Left forelimb (tissue), 1 donor: ENCODE data around the gene SPDEF.

ENCODE experiments used
- DNase-seq: peaks from one replicate; pipeline ENCODE4 v3.0.0-alpha.2; 2018; ENCODE audit warnings: low spot score

The SPDEF gene

DNA sequence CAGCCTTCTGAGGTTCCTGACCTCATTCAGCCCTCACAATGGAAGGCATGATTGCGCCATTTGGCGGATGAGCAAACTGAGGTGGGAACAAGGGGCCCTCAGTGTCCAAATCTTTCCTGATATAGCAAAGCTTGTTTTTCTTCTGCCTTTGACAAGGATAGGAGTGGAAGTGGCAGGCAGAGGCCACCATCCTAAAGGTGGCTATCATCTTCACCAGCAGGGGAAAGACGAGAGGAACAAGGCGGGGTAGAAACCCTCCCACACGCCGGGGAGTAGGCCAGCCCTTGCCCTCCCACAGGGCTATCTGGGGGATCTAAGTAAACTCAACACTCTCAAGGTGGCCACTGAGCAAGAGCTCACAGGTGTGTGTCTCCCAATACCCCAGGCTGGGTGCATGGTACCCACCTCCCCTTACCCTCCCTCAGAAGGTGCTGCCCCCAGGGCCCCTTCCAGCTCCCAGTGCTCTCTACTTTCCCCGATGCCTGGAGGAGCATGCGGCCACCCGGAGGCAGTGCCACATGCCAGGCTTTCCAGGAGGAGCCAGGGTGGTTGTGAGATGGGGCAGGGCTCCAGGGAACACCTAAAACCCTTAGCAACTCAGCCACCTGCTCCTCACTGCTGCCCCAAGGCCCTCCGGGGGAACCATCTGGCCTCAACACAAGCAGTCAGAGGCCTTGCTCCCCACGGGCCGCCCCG lies 11.2 kb downstream of the SPDEF start:
- DNase-seq: no peak

DNA sequence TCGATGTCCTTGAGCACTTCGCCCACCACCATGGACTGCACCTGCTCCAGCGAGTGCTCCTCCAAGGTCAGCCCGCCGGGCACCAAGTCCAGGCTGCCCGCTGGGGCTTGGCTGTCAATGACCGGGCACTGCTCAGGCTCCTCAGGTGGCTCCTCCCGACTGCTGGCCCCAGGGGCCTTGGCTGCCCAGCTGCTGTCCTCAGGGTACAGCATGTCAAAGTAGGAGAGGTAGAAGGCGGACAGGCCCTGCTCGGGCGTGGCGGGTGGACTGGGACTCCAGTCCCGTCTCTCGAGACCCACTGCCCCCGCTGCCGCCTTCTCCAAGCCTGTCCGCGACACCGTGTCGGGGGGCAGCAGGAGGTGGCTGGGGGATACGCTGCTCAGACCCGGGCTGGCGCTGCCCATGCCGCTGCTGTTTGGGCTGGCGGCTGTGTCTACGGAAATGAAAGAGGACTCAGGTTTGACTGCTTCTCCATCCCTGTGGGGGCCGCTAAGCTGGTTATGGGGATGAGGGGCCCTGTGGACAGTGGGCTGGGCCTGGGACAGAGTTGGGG lies 12.0 kb downstream of the SPDEF start:
- DNase-seq: no peak

- no peak for DNase-seq
These were observed 12.7 kb downstream of the SPDEF start for GRCh38 chr6:34543421-34543820.

- no peak for DNase-seq
These were observed 15.3 kb downstream of the SPDEF start for GRCh38 chr6:34540841-34541240.

DNA sequence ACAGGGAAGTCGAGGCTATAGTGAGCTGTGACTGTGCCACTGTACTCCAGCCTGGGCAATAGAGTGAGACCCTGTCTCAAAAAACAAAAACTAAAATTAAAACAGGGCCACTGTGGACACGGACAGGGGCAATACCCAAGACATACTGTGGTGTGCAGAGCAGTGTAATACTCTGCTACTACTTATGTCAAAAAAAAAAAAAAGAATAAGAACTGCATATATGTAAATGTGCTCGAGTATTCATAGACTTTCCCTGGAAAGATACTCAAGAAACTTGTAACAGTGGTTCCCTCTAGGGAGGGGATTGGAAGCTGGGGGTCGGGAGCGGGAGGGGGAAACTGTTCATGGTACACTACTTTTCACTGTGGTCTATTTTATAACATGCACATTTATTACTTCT lies 15.9 kb downstream of the SPDEF start:
- DNase-seq: no peak

GRCh38 chr6:34539181-34539580 lies 16.9 kb downstream of the SPDEF start:
- DNase-seq: no peak

DNA sequence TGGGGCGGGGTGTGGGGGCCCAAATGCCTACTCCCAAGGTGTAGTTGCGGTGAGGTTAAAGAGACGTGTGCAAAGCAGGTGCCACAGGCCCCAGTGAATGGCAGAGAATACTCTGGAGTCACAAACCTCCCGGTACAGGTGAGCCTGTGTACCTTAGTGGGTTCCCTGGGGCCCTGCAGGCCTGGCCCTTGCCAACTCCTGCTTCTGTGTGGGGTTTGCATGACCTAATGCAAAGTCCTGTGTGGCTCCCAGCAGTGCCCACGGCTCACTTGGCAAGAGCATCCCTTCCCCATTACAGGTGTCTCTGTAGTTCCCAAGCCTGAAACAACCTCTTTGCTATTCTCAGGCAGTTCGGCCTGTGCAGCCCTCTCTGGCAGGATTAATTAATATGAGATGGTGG lies 17.5 kb downstream of the SPDEF start:
- DNase-seq: no peak

DNA sequence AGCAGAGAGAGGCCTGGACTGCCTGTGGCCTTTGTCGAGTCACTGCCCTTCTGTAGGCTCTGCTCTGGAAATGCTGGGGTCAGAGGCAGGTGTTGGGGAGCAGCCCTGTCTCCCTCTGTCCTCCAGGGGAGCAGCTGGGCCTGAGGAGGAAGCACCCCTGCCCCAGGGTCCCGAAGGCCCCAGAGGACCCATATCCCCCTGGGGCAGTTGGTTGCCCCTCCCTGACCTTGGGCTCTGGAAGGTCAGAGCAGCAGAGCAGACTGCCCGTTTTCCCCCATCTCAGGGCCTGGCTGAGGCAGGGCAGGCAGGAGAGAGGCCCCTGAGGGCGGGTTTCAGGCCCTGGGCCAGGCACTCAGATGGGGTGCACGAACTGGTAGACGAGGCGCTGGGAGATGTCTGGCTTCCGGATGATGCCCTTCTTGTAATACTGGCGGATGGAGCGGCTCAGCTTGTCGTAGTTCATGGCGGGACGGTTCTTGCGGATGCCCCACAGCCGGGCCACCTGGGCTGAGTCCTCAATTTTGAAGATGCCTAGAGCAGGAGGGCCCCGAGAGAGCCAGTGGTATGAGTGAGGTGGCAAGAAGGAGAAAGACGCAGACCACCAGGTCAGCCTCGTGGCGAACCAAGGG lies 18.1 kb downstream of the SPDEF start:
- no peak for DNase-seq

- no peak for DNase-seq
These were observed 18.9 kb downstream of the SPDEF start for GRCh38 chr6:34536959-34537848.

DNA sequence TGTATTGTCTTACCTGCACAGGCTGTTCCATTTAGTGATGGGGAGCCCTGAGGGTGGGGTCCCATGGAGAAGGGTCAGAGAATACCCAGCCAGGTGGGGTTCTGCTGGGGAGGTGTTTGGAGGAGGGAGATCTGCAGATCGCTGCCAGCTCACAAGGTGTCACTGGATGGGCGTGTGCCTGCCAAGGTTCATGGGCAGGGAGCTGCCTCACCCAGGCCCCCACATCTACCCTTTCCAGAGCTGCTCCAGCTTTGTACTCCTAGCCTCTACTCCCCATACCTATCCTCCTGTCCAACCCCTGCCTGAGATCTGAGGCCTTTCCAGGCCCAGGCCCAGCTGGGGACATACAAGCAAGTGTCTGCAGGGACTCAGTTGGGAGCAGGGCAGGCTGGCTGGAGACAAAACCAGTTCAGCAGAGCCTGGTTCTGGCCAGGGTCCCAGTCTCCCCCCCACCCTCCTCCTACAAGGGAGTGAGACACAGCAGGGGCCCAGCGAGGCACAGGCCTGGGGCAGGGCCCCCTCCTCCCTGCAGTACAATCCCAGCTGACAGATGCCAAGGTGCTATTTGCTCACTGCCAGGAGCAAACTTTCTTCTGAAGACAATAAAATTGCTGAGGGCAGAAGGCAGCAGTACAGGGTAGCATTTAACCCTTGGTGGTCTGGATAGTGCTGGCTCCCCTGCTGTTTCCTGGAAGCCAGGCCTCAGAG lies 19.7 kb downstream of the SPDEF start:
- DNase-seq: no peak

GRCh38 chr6:34535646-34536045 lies 20.5 kb downstream of the SPDEF start:
- no peak for DNase-seq

DNA sequence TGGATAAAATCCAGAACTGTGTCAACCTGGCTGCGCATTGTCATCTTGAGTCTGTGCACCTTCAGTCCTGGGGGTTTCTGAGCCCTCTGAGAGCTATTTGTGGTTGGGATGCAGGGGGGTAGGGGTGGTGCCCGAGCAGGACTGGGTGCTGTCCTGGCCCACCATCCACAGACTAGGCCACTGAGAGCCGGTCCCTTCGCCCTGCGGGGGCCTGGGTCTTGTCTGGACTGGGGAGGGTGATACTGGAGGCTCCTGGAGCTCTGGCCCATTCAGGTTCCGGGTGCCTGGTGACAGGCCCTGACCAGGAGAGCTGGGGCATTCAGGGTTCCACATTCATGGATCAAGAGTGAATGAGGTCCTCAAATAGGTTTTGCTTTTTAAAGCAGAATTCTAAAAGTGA lies 20.9 kb downstream of the SPDEF start:
- no peak for DNase-seq

- DNase-seq: no peak
These were observed 21.5 kb downstream of the SPDEF start for GRCh38 chr6:34534656-34535055.

- no peak for DNase-seq
These were observed 22.0 kb downstream of the SPDEF start for GRCh38 chr6:34534146-34534545.

DNA sequence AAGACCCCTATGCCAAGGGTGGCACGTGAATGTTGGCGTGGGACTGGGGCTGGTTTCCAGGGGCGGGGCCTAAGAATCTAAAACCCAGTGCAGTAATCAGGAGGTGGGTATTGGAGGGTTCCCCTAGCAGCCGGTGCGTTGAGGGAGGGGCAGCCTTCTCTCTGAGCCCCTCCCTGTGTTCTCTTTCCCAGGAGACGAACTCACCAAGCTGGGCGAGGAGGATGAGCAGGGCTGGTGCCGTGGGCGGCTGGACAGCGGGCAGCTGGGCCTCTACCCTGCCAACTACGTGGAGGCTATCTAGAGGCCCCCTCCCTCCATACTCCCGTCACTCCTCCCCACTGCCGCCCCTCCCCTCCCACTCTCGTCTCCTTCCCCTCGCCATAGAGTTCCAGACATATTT lies 23.9 kb downstream of the SPDEF start:
- no peak for DNase-seq

DNA sequence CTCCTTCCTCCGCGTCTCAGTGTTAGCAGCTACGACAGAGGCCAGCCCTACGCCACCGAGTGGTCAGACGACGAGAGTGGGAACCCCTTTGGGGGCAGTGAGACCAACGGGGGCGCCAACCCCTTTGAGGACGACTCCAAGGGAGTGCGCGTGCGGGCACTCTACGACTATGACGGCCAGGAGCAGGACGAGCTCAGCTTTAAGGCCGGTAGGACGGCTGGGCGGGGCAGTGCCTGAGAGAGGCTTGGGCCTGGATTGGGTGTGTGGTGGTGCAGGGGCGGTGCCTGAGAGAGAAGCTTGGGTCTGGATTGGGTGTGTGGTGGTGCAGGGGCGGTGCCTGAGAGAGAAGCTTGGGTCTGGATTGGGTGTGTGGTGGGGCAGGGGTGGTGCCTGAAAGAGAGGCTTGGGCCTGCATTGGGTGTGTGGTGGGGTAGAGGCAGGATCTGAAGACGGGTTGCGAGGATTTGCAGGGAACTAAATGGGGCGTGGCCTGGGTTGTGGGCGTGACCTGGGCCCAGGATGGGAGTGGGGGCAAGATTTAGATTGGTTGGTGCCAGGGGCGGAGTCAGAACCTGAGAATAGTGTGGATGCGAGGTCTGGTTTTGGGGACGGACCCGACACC lies 24.4 kb downstream of the SPDEF start:
- peak; percentile 74 for DNase-seq

GRCh38 chr6:34530753-34531365 lies 25.3 kb downstream of the SPDEF start:
- no peak for DNase-seq

DNA sequence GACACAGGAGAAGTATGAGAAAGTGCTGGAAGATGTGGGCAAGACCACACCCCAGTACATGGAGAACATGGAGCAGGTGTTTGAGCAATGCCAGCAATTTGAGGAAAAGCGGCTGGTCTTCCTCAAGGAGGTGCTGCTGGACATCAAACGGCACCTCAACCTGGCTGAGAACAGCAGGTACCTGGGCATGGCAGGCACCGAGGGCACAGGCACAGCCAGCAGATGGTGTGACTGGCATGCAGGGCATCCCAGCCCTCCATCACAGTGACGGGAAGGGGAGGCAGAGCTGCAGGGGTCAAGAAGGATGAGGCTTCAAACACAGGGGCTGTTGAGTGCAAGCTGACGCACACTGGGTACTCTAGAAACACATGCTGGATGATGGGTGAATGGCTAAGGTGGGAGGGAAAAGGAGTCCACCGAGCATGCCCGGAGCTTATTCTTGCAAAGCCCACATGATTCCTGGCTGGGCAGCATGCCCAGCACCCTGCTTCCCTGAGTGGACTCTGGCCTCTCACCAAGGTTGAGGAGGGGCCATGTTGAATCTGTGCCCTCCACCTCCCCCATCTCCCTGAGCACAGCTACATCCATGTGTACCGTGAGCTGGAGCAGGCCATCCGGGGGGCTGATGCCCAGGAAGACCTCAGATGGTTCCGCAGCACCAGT lies 26.3 kb downstream of the SPDEF start:
- DNase-seq: no peak

- no peak for DNase-seq
These were observed 27.0 kb downstream of the SPDEF start for GRCh38 chr6:34528996-34529664.
